Activated naive CD8-positive, alpha-beta T cell treated with anti-CD3 and anti-CD28 coated beads for 36 hours (primary cell): ENCODE measurements around the gene MACROD1. TPM values are rescaled to one million over a fixed set of nuclear protein-coding genes. Genes with fewer than 3 reads are reported as not detected.

Experiments used
- DNase-seq: peaks from one replicate; pipeline ENCODE4 v3.0.0; 2021
- H3K27ac Mint-ChIP-seq: one replicate; pipeline ENCODE4 v1.8.0; 2022; ENCODE audit warnings: mild to moderate bottlenecking, moderate library complexity, mixed read lengths
- H3K27me3 Mint-ChIP-seq: one replicate; pipeline ENCODE4 v1.8.0; 2022; ENCODE audit warnings: mild to moderate bottlenecking, mixed read lengths
- H3K36me3 Mint-ChIP-seq: one replicate; pipeline ENCODE4 v1.8.0; 2021; ENCODE audit warnings: mild to moderate bottlenecking, mixed read lengths
- H3K4me1 Mint-ChIP-seq: one replicate; pipeline ENCODE4 v1.8.0; 2021; ENCODE audit warnings: mixed read lengths
- H3K4me3 Mint-ChIP-seq: one replicate; pipeline ENCODE4 v1.8.0; 2022; ENCODE audit warnings: mild to moderate bottlenecking, moderate library complexity, mixed read lengths
- H3K9me3 Mint-ChIP-seq: one replicate; pipeline ENCODE4 v1.8.0; 2022; ENCODE audit warnings: mixed read lengths
- total RNA-seq, 2 experiments: library from RNA; stranded (reverse); gene quantifications; one replicate each; pipeline ENCODE4 v1.2.3, GENCODE V29; 2021

The MACROD1 gene
- total RNA-seq, 2 experiments from 2014 or later: 27.6 to 29.6 TPM

- no peaks in the 10 kb centered on the region for H3K27me3 Mint-ChIP-seq
- H3K4me1 Mint-ChIP-seq: no peaks in the 10 kb centered on the region
- no peaks in the 10 kb centered on the region for H3K9me3 Mint-ChIP-seq
- no peak for DNase-seq
- no peak overlapping the region for H3K4me3 Mint-ChIP-seq
- H3K36me3 Mint-ChIP-seq: no peaks in the 10 kb centered on the region
- no peak overlapping the region for H3K27ac Mint-ChIP-seq
Observed at GRCh38 chr11:64131683-64132190, 34.2 kb downstream of the MACROD1 start.

- Mint-ChIP-seq H3K9me3 (no peaks in the 10 kb centered on the region), H3K27ac (no peak overlapping the region), H3K4me1 (no peaks in the 10 kb centered on the region), H3K4me3 (no peak overlapping the region), H3K27me3 (no peaks in the 10 kb centered on the region), H3K36me3 (no peaks in the 10 kb centered on the region)
- DNase-seq: no peak
Observed at GRCh38 chr11:64130618-64131017, 35.3 kb downstream of the MACROD1 start.

GRCh38 chr11:64129403-64129802 is 36.5 kb downstream of the MACROD1 start:
- Mint-ChIP-seq H3K27ac (no peak overlapping the region), H3K4me3 (no peak overlapping the region), H3K27me3 (no peaks in the 10 kb centered on the region), H3K36me3 (no peaks in the 10 kb centered on the region), H3K4me1 (peaks cover 7% of the 10 kb centered on the region), H3K9me3 (no peaks in the 10 kb centered on the region)
- DNase-seq: no peak

GRCh38 chr11:64128255-64129006 is 37.5 kb downstream of the MACROD1 start:
- Mint-ChIP-seq H3K27ac (no peak overlapping the region), H3K27me3 (no peaks in the 10 kb centered on the region), H3K9me3 (no peaks in the 10 kb centered on the region), H3K36me3 (no peaks in the 10 kb centered on the region), H3K4me1 (peaks cover 7% of the 10 kb centered on the region), H3K4me3 (no peak overlapping the region)
- no peak for DNase-seq

GRCh38 chr11:64127267-64128072 is 38.4 kb downstream of the MACROD1 start:
- H3K4me3 Mint-ChIP-seq: no peak overlapping the region
- H3K27me3 Mint-ChIP-seq: no peaks in the 10 kb centered on the region
- peaks cover 7% of the 10 kb centered on the region for H3K4me1 Mint-ChIP-seq
- DNase-seq: no peak
- H3K27ac Mint-ChIP-seq: no peak overlapping the region
- no peaks in the 10 kb centered on the region for H3K9me3 Mint-ChIP-seq
- no peaks in the 10 kb centered on the region for H3K36me3 Mint-ChIP-seq

- H3K4me3 Mint-ChIP-seq: no peak overlapping the region
- H3K27ac Mint-ChIP-seq: no peak overlapping the region
- no peak for DNase-seq
- H3K9me3 Mint-ChIP-seq: no peaks in the 10 kb centered on the region
- no peaks in the 10 kb centered on the region for H3K36me3 Mint-ChIP-seq
- no peaks in the 10 kb centered on the region for H3K27me3 Mint-ChIP-seq
- peaks cover 7% of the 10 kb centered on the region for H3K4me1 Mint-ChIP-seq
Observed at GRCh38 chr11:64126796-64127195, 39.1 kb downstream of the MACROD1 start.

- no peaks in the 10 kb centered on the region for H3K27me3 Mint-ChIP-seq
- DNase-seq: no peak
- no peaks in the 10 kb centered on the region for H3K36me3 Mint-ChIP-seq
- H3K9me3 Mint-ChIP-seq: no peaks in the 10 kb centered on the region
- H3K27ac Mint-ChIP-seq: no peak overlapping the region
- H3K4me1 Mint-ChIP-seq: peaks cover 7% of the 10 kb centered on the region
- no peak overlapping the region for H3K4me3 Mint-ChIP-seq
Observed at GRCh38 chr11:64126371-64126770, 39.5 kb downstream of the MACROD1 start.

GRCh38 chr11:64125676-64126075 is 40.2 kb downstream of the MACROD1 start:
- H3K4me3 Mint-ChIP-seq: no peak overlapping the region
- no peaks in the 10 kb centered on the region for H3K9me3 Mint-ChIP-seq
- no peak for DNase-seq
- no peaks in the 10 kb centered on the region for H3K36me3 Mint-ChIP-seq
- H3K27ac Mint-ChIP-seq: no peak overlapping the region
- H3K4me1 Mint-ChIP-seq: peaks cover 7% of the 10 kb centered on the region
- H3K27me3 Mint-ChIP-seq: no peaks in the 10 kb centered on the region

GRCh38 chr11:64124147-64124546 is 41.8 kb downstream of the MACROD1 start:
- Mint-ChIP-seq H3K4me3 (no peak overlapping the region), H3K4me1 (peaks cover 7% of the 10 kb centered on the region), H3K36me3 (no peaks in the 10 kb centered on the region), H3K27ac (no peak overlapping the region), H3K27me3 (no peaks in the 10 kb centered on the region), H3K9me3 (no peaks in the 10 kb centered on the region)
- no peak for DNase-seq

GRCh38 chr11:64123679-64124078 is 42.2 kb downstream of the MACROD1 start:
- H3K4me1 Mint-ChIP-seq: peaks cover 7% of the 10 kb centered on the region
- no peaks in the 10 kb centered on the region for H3K27me3 Mint-ChIP-seq

GRCh38 chr11:64122411-64123410 is 43.2 kb downstream of the MACROD1 start:
- no peaks in the 10 kb centered on the region for H3K27me3 Mint-ChIP-seq
- H3K27ac Mint-ChIP-seq: no peak overlapping the region
- DNase-seq: no peak
- no peaks in the 10 kb centered on the region for H3K9me3 Mint-ChIP-seq
- no peak overlapping the region for H3K4me3 Mint-ChIP-seq
- no peaks in the 10 kb centered on the region for H3K36me3 Mint-ChIP-seq
- H3K4me1 Mint-ChIP-seq: peaks cover 7% of the 10 kb centered on the region

More at GRCh38 chr11:64123679-64124078, 42.2 kb downstream of the MACROD1 start:
- H3K9me3 Mint-ChIP-seq: no peaks in the 10 kb centered on the region
- H3K27ac Mint-ChIP-seq: no peak overlapping the region
- no peak overlapping the region for H3K4me3 Mint-ChIP-seq
- no peaks in the 10 kb centered on the region for H3K36me3 Mint-ChIP-seq
- DNase-seq: no peak

GRCh38 chr11:64121663-64122410 is 44.1 kb downstream of the MACROD1 start:
- H3K4me3 Mint-ChIP-seq: no peak overlapping the region
- no peak overlapping the region for H3K27ac Mint-ChIP-seq
- H3K27me3 Mint-ChIP-seq: no peaks in the 10 kb centered on the region
- no peak for DNase-seq
- peaks cover 7% of the 10 kb centered on the region for H3K4me1 Mint-ChIP-seq
- no peaks in the 10 kb centered on the region for H3K9me3 Mint-ChIP-seq
- H3K36me3 Mint-ChIP-seq: no peaks in the 10 kb centered on the region

- H3K36me3 Mint-ChIP-seq: no peaks in the 10 kb centered on the region
- H3K4me1 Mint-ChIP-seq: peaks cover 7% of the 10 kb centered on the region
- H3K9me3 Mint-ChIP-seq: no peaks in the 10 kb centered on the region
- H3K4me3 Mint-ChIP-seq: no peak overlapping the region
- H3K27me3 Mint-ChIP-seq: no peaks in the 10 kb centered on the region
- no peak overlapping the region for H3K27ac Mint-ChIP-seq
- no peak for DNase-seq
Observed at GRCh38 chr11:64120951-64121569, 44.9 kb downstream of the MACROD1 start.

GRCh38 chr11:64119700-64120099 is 46.2 kb downstream of the MACROD1 start:
- no peaks in the 10 kb centered on the region for H3K36me3 Mint-ChIP-seq
- H3K27ac Mint-ChIP-seq: no peak overlapping the region
- H3K4me3 Mint-ChIP-seq: no peak overlapping the region
- H3K9me3 Mint-ChIP-seq: no peaks in the 10 kb centered on the region
- no peaks in the 10 kb centered on the region for H3K4me1 Mint-ChIP-seq
- no peaks in the 10 kb centered on the region for H3K27me3 Mint-ChIP-seq
- DNase-seq: no peak
